Esophagus muscularis mucosa (tissue), 4 donors: ENCODE data around the gene PRUNE1. TPM values are rescaled to one million over a fixed set of nuclear protein-coding genes. Genes with fewer than 3 reads are reported as not detected.

Experiments used
- DNase-seq: peaks from one replicate; pipeline ENCODE4 v3.0.0-alpha.2; 2017; ENCODE audit errors: extremely low spot score
- H3K27ac ChIP-seq, 4 donors: fragments of 200-600 bp; sonication (generic); replicated peaks in 1 of 4; 1 replicate in 3 of 4; 2 replicates in 1 of 4; pipeline ENCODE4 v1.5.1; 2016 to 2019; ENCODE audit warnings: mild to moderate bottlenecking in 1 of 4
- H3K27me3 ChIP-seq, 4 donors: fragments of 200-600 bp; sonication (generic); one replicate each; pipeline versions ENCODE4 v1.5.1 to v1.6.0; 2016 to 2019
- H3K36me3 ChIP-seq, 4 donors: fragments of 200-600 bp; sonication (generic); one replicate each; pipeline ENCODE4 v1.5.1; 2016 to 2019
- H3K4me1 ChIP-seq, 4 donors: fragments of 200-600 bp; sonication (generic); one replicate each; pipeline ENCODE4 v1.5.1; 2016 to 2019
- H3K4me3 ChIP-seq, 4 donors: fragments of 200-600 bp; sonication (generic); 1 replicate in 2 of 4; 2 replicates in 2 of 4; pipeline ENCODE4 v1.5.1; 2016 to 2019; ENCODE audit warnings: mild to moderate bottlenecking in 4 of 4, moderate library complexity in 1 of 4
- H3K9me3 ChIP-seq, 4 donors: fragments of 200-600 bp; sonication (generic); 1 replicate in 3 of 4; 2 replicates in 1 of 4; pipeline ENCODE4 v1.5.1; 2016 to 2019
- EP300 ChIP-seq: sonication (generic); formaldehyde crosslinking; IDR thresholded peaks from one replicate; pipeline ENCODE4 v1.6.1; 2017; ENCODE audit warnings: antibody characterized with exemption
- POLR2A ChIP-seq: fragments of 450-650 bp; IDR thresholded peaks from one replicate; pipeline ENCODE4 v1.6.1; 2017; ENCODE audit warnings: antibody characterized with exemption, moderate library complexity, mild to moderate bottlenecking, low read depth
- POLR2AphosphoS5 ChIP-seq, 2 donors: sonication (generic); formaldehyde crosslinking; IDR thresholded peaks; one replicate each; pipeline ENCODE4 v1.6.1; 2017; ENCODE audit warnings: antibody characterized with exemption in 2 of 2
- WGBS: methylation state at CpG from one replicate; pipeline ENCODE4 v1.1.5; 2018; 5-methylcytosine and 5-hydroxymethylcytosine counted together
- intact Hi-C: fragments of 100-400 bp; cut with DNase I; formaldehyde crosslinking; loops from one replicate; pipeline ENCODE4 v1.15.1; 2023
- total RNA-seq, 4 donors: library from RNA; depleted of rRNA; stranded (reverse); fragments of >200 nt; gene quantifications; one replicate each; pipeline versions ENCODE4 v1.1.0 to v1.2.1, GENCODE V29; 2016
- TF ChIP-seq, protein P1 (sequence below), 3 experiments: fragments of 200-600 bp in 2 of 3; fragments of 450-650 bp in 1 of 3; sonication (generic) in 2 of 3; IDR thresholded peaks; one replicate each; pipeline ENCODE4 v1.5.1; 2017 to 2019; ENCODE audit warnings: antibody characterized with exemption in 3 of 3, mild to moderate bottlenecking in 2 of 3, moderate library complexity in 1 of 3

PRUNE1 gene
- total RNA-seq, 4 donors from 2014 or later = 17.4 to 40.7 (median 23.1) TPM

DNA sequence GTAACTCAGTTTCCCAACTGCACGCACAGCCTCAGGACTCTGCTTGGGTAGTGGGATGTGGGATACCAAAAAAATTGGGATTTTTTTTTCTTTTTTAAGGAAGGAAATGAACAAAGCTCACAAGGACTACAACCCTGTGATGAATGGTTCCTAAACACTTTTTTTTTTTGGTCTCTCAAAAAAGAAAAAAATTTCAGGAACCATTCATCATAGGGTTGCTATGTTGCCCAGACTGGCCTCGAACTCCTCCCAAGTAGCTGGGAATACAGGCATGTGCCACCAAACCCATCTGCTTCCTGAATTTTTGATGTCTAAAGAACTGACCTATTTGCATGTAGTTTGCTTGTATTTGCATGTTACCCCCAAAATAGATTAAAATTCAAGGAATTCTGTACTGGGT lies 8.3 kb upstream of the PRUNE1 start:
- H3K4me3 ChIP-seq = no peak overlapping the region
- no peak for DNase-seq
- WGBS = 92% methylated on average over 2 of the region's 2 CpGs
- peaks cover 32 to 64% (median 55%) of the 10 kb centered on the region in 4 donors for H3K36me3 ChIP-seq
- no peaks in the 10 kb centered on the region for H3K9me3 ChIP-seq
- peaks cover 43 to 50% (median 48%) of the 10 kb centered on the region in 4 donors for H3K4me1 ChIP-seq
- TF ChIP-seq POLR2AphosphoS5 (IDR thresholded peaks at IDR 0.05) = no peak
- no peak for TF ChIP-seq EP300
- TF ChIP-seq, protein P1, sequence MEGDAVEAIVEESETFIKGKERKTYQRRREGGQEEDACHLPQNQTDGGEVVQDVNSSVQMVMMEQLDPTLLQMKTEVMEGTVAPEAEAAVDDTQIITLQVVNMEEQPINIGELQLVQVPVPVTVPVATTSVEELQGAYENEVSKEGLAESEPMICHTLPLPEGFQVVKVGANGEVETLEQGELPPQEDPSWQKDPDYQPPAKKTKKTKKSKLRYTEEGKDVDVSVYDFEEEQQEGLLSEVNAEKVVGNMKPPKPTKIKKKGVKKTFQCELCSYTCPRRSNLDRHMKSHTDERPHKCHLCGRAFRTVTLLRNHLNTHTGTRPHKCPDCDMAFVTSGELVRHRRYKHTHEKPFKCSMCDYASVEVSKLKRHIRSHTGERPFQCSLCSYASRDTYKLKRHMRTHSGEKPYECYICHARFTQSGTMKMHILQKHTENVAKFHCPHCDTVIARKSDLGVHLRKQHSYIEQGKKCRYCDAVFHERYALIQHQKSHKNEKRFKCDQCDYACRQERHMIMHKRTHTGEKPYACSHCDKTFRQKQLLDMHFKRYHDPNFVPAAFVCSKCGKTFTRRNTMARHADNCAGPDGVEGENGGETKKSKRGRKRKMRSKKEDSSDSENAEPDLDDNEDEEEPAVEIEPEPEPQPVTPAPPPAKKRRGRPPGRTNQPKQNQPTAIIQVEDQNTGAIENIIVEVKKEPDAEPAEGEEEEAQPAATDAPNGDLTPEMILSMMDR (IDR thresholded peaks at IDR 0.05) = no peak
- no peak for TF ChIP-seq POLR2A
- intact Hi-C loops = loop anchor here (10.0 kb wide), 1 partner anchor 305 kb away; the partner anchor contains the start of gene GOLPH3L
- no peaks in the 10 kb centered on the region for H3K27me3 ChIP-seq
- no peak overlapping the region for H3K27ac ChIP-seq

DNA sequence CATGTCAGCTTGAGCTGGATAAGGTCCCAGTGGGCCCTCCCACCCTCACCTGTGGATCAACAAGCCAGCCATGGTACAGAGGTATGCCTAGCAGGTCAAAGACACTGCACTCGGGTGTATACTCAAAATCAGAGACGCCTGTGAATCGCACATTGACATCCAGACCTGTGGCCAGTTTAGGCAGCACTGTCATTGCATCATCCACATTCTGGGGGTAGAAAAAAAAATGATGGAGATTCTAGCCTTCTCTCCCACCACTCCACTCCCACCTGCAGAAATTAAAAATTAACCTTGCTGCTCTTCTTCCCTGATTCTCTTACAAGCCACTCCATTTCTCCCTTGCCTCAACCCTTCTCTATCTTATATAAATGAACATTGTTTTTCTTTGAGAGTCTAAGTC lies 7.8 kb upstream of the PRUNE1 start:
- TF ChIP-seq, protein P1 (IDR thresholded peaks at IDR 0.05) = no peak
- TF ChIP-seq POLR2A = no peak
- no peak for TF ChIP-seq EP300
- TF ChIP-seq POLR2AphosphoS5 (IDR thresholded peaks at IDR 0.05) = no peak
- 100% methylated on average over 3 of the region's 3 CpGs for WGBS
- H3K9me3 ChIP-seq = no peaks in the 10 kb centered on the region
- H3K36me3 ChIP-seq = peaks cover 32 to 64% (median 55%) of the 10 kb centered on the region in 4 donors
- H3K4me1 ChIP-seq = peaks cover 45 to 51% (median 49%) of the 10 kb centered on the region in 4 donors
- H3K4me3 ChIP-seq = no peak overlapping the region
- H3K27ac ChIP-seq = no peak overlapping the region
- intact Hi-C loops = loop anchor here (10.0 kb wide), 1 partner anchor 306 kb away; the partner anchor contains the start of gene GOLPH3L
- no peaks in the 10 kb centered on the region for H3K27me3 ChIP-seq
- no peak for DNase-seq

DNA sequence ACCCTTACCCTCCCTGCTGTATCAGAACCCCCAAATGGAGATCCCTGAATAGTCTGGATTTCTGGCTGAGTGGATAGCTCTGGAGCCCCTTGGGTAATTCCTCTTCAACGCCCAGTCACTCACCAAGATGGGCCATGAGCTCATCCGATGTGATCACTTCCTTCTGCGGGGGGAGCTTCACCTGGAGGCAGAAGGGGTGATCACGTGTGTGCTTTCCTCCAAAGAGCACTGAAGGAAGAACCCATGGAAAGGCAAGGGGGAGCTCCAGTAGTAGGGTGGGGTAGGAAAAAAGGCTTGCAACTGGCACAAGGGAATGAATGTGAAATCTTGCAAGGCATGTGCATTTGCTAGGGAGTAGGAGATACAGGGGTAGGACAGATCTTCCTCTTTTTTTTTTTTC lies 6.6 kb upstream of the PRUNE1 start:
- DNase-seq = no peak
- Histone ChIP-seq H3K9me3 (no peaks in the 10 kb centered on the region), H3K36me3 (peaks cover 31 to 62% (median 53%) of the 10 kb centered on the region in 4 donors), H3K27me3 (no peaks in the 10 kb centered on the region), H3K4me3 (no peak overlapping the region), H3K27ac (no peak overlapping the region), H3K4me1 (peaks cover 39 to 50% (median 45%) of the 10 kb centered on the region in 4 donors)
- intact Hi-C loops = loop anchor here (10.0 kb wide), 1 partner anchor 307 kb away; the partner anchor contains the start of gene GOLPH3L
- TF ChIP-seq, protein P1 (IDR thresholded peaks at IDR 0.05) = no peak
- TF ChIP-seq POLR2A (no peak), EP300 (no peak), POLR2AphosphoS5 (IDR thresholded peaks at IDR 0.05) (no peak)
- WGBS = 56% methylated on average over 4 of the region's 4 CpGs

DNA sequence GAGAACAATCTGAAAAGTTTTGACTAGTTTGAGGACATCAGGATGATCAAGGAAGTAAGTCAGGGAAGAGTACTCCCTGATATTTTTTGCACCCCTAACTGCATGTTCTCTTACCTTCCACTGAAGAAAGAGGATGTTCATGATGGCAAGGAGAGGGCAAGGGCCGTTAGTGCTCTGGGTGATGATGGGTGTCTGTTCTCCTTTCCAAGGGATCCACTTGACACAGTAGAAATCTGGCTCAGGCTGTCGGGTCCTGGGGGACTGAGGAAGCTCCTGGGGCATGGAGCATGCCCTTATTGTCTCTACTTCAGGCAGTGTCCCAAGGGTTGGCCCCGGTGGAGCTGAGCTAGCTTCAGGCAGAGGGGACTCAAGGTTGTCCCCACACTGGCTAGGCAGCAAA lies 6.2 kb upstream of the PRUNE1 start:
- DNase-seq = no peak
- intact Hi-C loops = loop anchor here (10.0 kb wide), 1 partner anchor 307 kb away; the partner anchor contains the start of gene GOLPH3L
- Histone ChIP-seq H3K4me3 (no peak overlapping the region), H3K27me3 (no peaks in the 10 kb centered on the region), H3K9me3 (no peaks in the 10 kb centered on the region), H3K27ac (no peak overlapping the region), H3K36me3 (peaks cover 27 to 57% (median 49%) of the 10 kb centered on the region in 4 donors), H3K4me1 (peaks cover 42 to 55% (median 49%) of the 10 kb centered on the region in 4 donors)
- 83% methylated on average over 2 of the region's 3 CpGs for WGBS
- TF ChIP-seq, protein P1 (IDR thresholded peaks at IDR 0.05) = no peak
- TF ChIP-seq EP300 (no peak), POLR2AphosphoS5 (IDR thresholded peaks at IDR 0.05) (no peak), POLR2A (no peak)
